Gastroesophageal sphincter (tissue), 4 donors: ENCODE results near the gene BYSL. TPM values are rescaled to one million over a fixed set of nuclear protein-coding genes. Genes with fewer than 3 reads are reported as not detected.
A peak's percentile ranks its signal among the peaks of the same experiment; 100 is the strongest.

Experiments
- ATAC-seq: fragments of 150-250 bp; one replicate; pipeline ENCODE4 v1.9.1; 2016; ENCODE audit warnings: mild to moderate bottlenecking, moderate library complexity
- H3K27ac ChIP-seq, 4 donors: fragments of 200-600 bp; sonication (generic) in 3 of 4; 1 replicate in 3 of 4; 2 replicates in 1 of 4; pipeline ENCODE4 v1.5.1; 2016 to 2019
- H3K27me3 ChIP-seq: fragments of 200-600 bp; sonication (generic); one replicate; pipeline ENCODE4 v1.5.1; 2019
- H3K36me3 ChIP-seq, 2 donors: fragments of 200-600 bp; sonication (generic); one replicate each; pipeline ENCODE4 v1.5.1; 2019; ENCODE audit warnings: control low read depth in 1 of 2
- H3K4me1 ChIP-seq, 3 donors: fragments of 200-600 bp; sonication (generic); 1 replicate in 2 of 3; 2 replicates in 1 of 3; pipeline ENCODE4 v1.5.1; 2016 to 2019; ENCODE audit warnings: control low read depth in 2 of 3
- H3K4me3 ChIP-seq, 2 donors: fragments of 200-600 bp; sonication (generic); one replicate each; pipeline ENCODE4 v1.5.1; 2019; ENCODE audit warnings: mild to moderate bottlenecking in 1 of 2, moderate library complexity in 1 of 2
- H3K9me3 ChIP-seq, 3 donors: fragments of 200-600 bp; sonication (generic); one replicate each; pipeline ENCODE4 v1.5.1; 2017 to 2019; ENCODE audit warnings: control low read depth in 2 of 3
- CTCF ChIP-seq, 4 experiments: fragments of 200-600 bp in 2 of 4; fragments of 450-650 bp in 2 of 4; sonication (generic) in 1 of 4; IDR thresholded peaks; one replicate each; pipeline ENCODE4 v1.5.1; 2017 to 2019; ENCODE audit warnings: antibody characterized with exemption in 4 of 4, mild to moderate bottlenecking in 2 of 4, moderate library complexity in 2 of 4
- EP300 ChIP-seq: sonication (generic); formaldehyde crosslinking; IDR thresholded peaks from one replicate; pipeline ENCODE4 v1.6.1; 2017; ENCODE audit warnings: antibody characterized with exemption, mild to moderate bottlenecking
- POLR2A ChIP-seq, 2 donors: fragments of 450-650 bp; IDR thresholded peaks; one replicate each; pipeline ENCODE4 v1.6.1; 2017; ENCODE audit warnings: antibody characterized with exemption in 2 of 2, mild to moderate bottlenecking in 2 of 2, moderate library complexity in 1 of 2
- POLR2AphosphoS5 ChIP-seq: sonication (generic); formaldehyde crosslinking; IDR thresholded peaks from one replicate; pipeline ENCODE4 v1.6.1; 2017; ENCODE audit warnings: antibody characterized with exemption
- WGBS, 2 donors: methylation state at CpG; one replicate each; pipeline ENCODE4 v1.1.5; 2018; ENCODE audit warnings: low coverage in 1 of 2; 5-methylcytosine and 5-hydroxymethylcytosine counted together
- total RNA-seq, 4 donors: library from RNA; depleted of rRNA; stranded (reverse); fragments of >200 nt; gene quantifications; one replicate each; pipeline ENCODE4 v1.1.0, GENCODE V29; 2016

Gene BYSL
- total RNA-seq, 4 donors from 2014 or later: 7.2 to 10.3 (median 8.3) TPM

- no peak for ATAC-seq
- H3K4me3 ChIP-seq: no peak overlapping the region
- no peak overlapping the region for H3K27ac ChIP-seq
- no peaks in the 10 kb centered on the region for H3K27me3 ChIP-seq
- TF ChIP-seq EP300 (no peak), CTCF (IDR thresholded peaks at IDR 0.05) (no peak), POLR2AphosphoS5 (no peak), POLR2A (IDR thresholded peaks at IDR 0.05) (no peak)
- no peaks in the 10 kb centered on the region for H3K9me3 ChIP-seq
- H3K36me3 ChIP-seq: peaks cover 0 to 75% of the 10 kb centered on the region in 2 donors
- 74 to 86% methylated on average over 4 to 7 of the region's 7 CpGs for WGBS, 2 donors
- peaks cover 0 to 39% (median 18%) of the 10 kb centered on the region in 3 donors for H3K4me1 ChIP-seq
Observed at GRCh38 chr6:41934278-41935192, 13.2 kb downstream of the BYSL start.

GRCh38 chr6:41935193-41935574, 13.9 kb downstream of the BYSL start:
- WGBS, 2 donors: 17 to 40% methylated on average over 1 of the region's 1 CpG
- Histone ChIP-seq H3K27me3 (no peaks in the 10 kb centered on the region), H3K4me3 (no peak overlapping the region), H3K36me3 (peaks cover 0 to 69% of the 10 kb centered on the region in 2 donors), H3K4me1 (peaks cover 1 to 45% (median 25%) of the 10 kb centered on the region in 3 donors), H3K27ac (no peak overlapping the region), H3K9me3 (no peaks in the 10 kb centered on the region)
- ATAC-seq: no peak
- TF ChIP-seq CTCF (IDR thresholded peaks at IDR 0.05) (no peak), POLR2AphosphoS5 (no peak), EP300 (no peak), POLR2A (IDR thresholded peaks at IDR 0.05) (no peak)

GRCh38 chr6:41935685-41936072, 14.4 kb downstream of the BYSL start:
- TF ChIP-seq POLR2AphosphoS5: no peak
- TF ChIP-seq CTCF (IDR thresholded peaks at IDR 0.05): no peak
- no peak for TF ChIP-seq EP300
- no peak for TF ChIP-seq POLR2A (IDR thresholded peaks at IDR 0.05)
- no peak overlapping the region for H3K4me3 ChIP-seq
- no peak for ATAC-seq
- H3K4me1 ChIP-seq: peaks cover 2 to 50% (median 29%) of the 10 kb centered on the region in 3 donors
- H3K9me3 ChIP-seq: no peaks in the 10 kb centered on the region
- peaks cover 0 to 64% of the 10 kb centered on the region in 2 donors for H3K36me3 ChIP-seq
- H3K27ac ChIP-seq: peak overlapping the region in 3 of 4 donors; percentile 21 to 49 (median 22)
- no peaks in the 10 kb centered on the region for H3K27me3 ChIP-seq
- WGBS, 2 donors: 80% methylated on average over 2 of the region's 8 CpGs; no CpG with 5 or more reads in 1 of the 2 donors

GRCh38 chr6:41936073-41936837, 15.0 kb downstream of the BYSL start:
- Histone ChIP-seq H3K27ac (peak overlapping the region in 3 of 4 donors; percentile 21 to 49 (median 40)), H3K4me1 (peaks cover 2 to 56% (median 29%) of the 10 kb centered on the region in 3 donors), H3K9me3 (no peaks in the 10 kb centered on the region), H3K4me3 (no peak overlapping the region), H3K36me3 (peaks cover 0 to 58% of the 10 kb centered on the region in 2 donors), H3K27me3 (no peaks in the 10 kb centered on the region)
- 13 to 43% methylated on average over 2 to 6 of the region's 10 CpGs for WGBS, 2 donors
- TF ChIP-seq POLR2A (IDR thresholded peaks at IDR 0.05) (no peak), EP300 (no peak), CTCF (IDR thresholded peaks at IDR 0.05) (peak in 3 of 4 experiments; percentile 74 to 84 (median 79)), POLR2AphosphoS5 (no peak)
- peak; percentile 61 for ATAC-seq
